GM20000 (cell line): ENCODE data around the gene TADA2B.
A peak's percentile ranks its signal among the peaks of the same experiment; 100 is the strongest.

Experiments
- DNase-seq: peaks from one replicate; pipeline ENCODE4 v3.0.0; 2012; ENCODE audit warnings: low spot score
- CTCF ChIP-seq: IDR thresholded peaks from 2 replicates; pipeline ENCODE4 v1.5.1; 2012; ENCODE audit warnings: mild to moderate bottlenecking, control low read depth; ENCODE audit errors: extremely low read depth, missing control alignments

TADA2B gene

GRCh38 chr4:7067452-7068278 is 24.5 kb downstream of the TADA2B start, which contains the start of gene GRPEL1:
TSS of gene GRPEL1 (minus strand) at chr4:7068064. CDS start at chr4:7068032, 32 bp downstream.
- TF ChIP-seq CTCF: no peak
- peak; percentile 99 for DNase-seq

GRCh38 chr4:7068279-7068842 is 25.2 kb downstream of the TADA2B start:
- peak; percentile 11 for TF ChIP-seq CTCF
- DNase-seq: no peak

GRCh38 chr4:7068883-7069282 is 25.7 kb downstream of the TADA2B start:
- no peak for DNase-seq
- TF ChIP-seq CTCF: no peak

GRCh38 chr4:7070729-7071511 is 27.7 kb downstream of the TADA2B start:
- TF ChIP-seq CTCF: peak; percentile 98

GRCh38 chr4:7073059-7073458 is 29.9 kb downstream of the TADA2B start:
- no peak for DNase-seq
- TF ChIP-seq CTCF: no peak

More at GRCh38 chr4:7070729-7071511, 27.7 kb downstream of the TADA2B start:
- peak; percentile 87 for DNase-seq

- TF ChIP-seq CTCF: no peak
- DNase-seq: peak; percentile 61
These were observed 30.6 kb downstream of the TADA2B start for GRCh38 chr4:7073526-7074390.
